ENCODE data around the gene MSL1. TPM values are rescaled to one million over a fixed set of nuclear protein-coding genes. Genes with fewer than 3 reads are reported as not detected.

Gene MSL1
- total RNA-seq, 3 donors from 2014 or later (not counting 1 experiment from before 2014, with no cell fraction given) = 99.0 to 124 (median 110) TPM

DNA sequence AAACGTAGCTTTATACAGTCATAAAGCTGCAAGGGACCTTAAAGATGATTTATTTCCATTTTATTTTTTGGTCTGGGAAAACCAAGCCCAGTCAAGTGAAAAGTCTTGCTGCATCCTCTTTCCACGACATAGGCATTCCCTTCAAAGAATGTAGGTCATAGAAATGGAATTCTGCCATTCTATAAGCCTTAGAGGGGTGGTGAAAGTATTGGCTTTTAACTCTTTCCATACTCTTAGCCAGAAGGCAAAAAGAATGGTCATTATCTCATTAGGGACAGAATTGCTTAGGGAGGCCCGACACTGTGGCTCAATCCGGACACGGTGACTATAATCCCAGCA, 7.9 kb upstream of the MSL1 start:
- Mint-ChIP-seq H3K4me1 (peaks cover 43 to 45% of the 10 kb centered on the region in 2 donors), H3K4me3 (peak overlapping the region; percentile 49), H3K36me3 (no peaks in the 10 kb centered on the region), H3K27me3 (ENCODE audit: low read depth in 2 of 2) (no peaks in the 10 kb centered on the region), H3K9me3 (no peaks in the 10 kb centered on the region), H3K27ac (peak overlapping the region; percentile 98 to 99)
- H3K9me3 ChIP-seq (ENCODE audit: control insufficient read depth, insufficient read depth, low read length) = no peaks in the 10 kb centered on the region
- TF ChIP-seq, protein P1, sequence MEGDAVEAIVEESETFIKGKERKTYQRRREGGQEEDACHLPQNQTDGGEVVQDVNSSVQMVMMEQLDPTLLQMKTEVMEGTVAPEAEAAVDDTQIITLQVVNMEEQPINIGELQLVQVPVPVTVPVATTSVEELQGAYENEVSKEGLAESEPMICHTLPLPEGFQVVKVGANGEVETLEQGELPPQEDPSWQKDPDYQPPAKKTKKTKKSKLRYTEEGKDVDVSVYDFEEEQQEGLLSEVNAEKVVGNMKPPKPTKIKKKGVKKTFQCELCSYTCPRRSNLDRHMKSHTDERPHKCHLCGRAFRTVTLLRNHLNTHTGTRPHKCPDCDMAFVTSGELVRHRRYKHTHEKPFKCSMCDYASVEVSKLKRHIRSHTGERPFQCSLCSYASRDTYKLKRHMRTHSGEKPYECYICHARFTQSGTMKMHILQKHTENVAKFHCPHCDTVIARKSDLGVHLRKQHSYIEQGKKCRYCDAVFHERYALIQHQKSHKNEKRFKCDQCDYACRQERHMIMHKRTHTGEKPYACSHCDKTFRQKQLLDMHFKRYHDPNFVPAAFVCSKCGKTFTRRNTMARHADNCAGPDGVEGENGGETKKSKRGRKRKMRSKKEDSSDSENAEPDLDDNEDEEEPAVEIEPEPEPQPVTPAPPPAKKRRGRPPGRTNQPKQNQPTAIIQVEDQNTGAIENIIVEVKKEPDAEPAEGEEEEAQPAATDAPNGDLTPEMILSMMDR (IDR thresholded peaks at IDR 0.05) = no peak
- no peaks in the 10 kb centered on the region for H3K27me3 ChIP-seq (ENCODE audit: control insufficient read depth, insufficient read depth, low read length)
- peak overlapping the region; percentile 48 for H3K27ac ChIP-seq (ENCODE audit: low read length)
- 74% methylated on average over 5 of the region's 5 CpGs for WGBS (ENCODE audit: insufficient coverage)
- intact Hi-C loops (cut with micrococcal nuclease) = loop anchor here (1.0 to 5.0 kb wide), 5 partner anchors 18 to 54 kb away; partner anchors contain the start of genes CASC3 and THRA
- ATAC-seq (no peak), DNase-seq (no peak)
- no peak overlapping the region for H3K4me3 ChIP-seq (ENCODE audit: low read length)
- H3K36me3 ChIP-seq (ENCODE audit: control insufficient read depth, insufficient read depth, low read length) = no peaks in the 10 kb centered on the region
- peaks cover 47% of the 10 kb centered on the region for H3K4me1 ChIP-seq (ENCODE audit: control insufficient read depth, insufficient read depth, low read length)

DNA sequence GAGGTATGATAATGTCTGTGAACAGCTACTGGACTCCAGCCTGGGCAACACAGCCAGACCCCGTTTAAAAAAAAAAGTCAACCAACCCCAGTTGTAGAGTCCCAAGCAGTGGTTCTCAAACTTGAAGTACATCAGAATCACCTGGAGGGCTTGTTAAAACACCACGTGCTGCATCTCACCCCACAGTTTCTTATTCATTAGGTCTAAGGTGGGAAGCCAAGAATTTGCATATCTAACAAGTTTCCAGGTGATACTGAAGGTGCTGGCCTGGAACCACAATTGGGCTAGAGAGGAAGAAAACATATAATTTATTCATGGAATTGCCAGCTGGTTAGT, 6.7 kb upstream of the MSL1 start:
- Histone ChIP-seq H3K27ac (ENCODE audit: low read length) (no peak overlapping the region), H3K4me1 (ENCODE audit: control insufficient read depth, insufficient read depth, low read length) (peaks cover 36% of the 10 kb centered on the region), H3K9me3 (ENCODE audit: control insufficient read depth, insufficient read depth, low read length) (no peaks in the 10 kb centered on the region), H3K36me3 (ENCODE audit: control insufficient read depth, insufficient read depth, low read length) (no peaks in the 10 kb centered on the region), H3K27me3 (ENCODE audit: control insufficient read depth, insufficient read depth, low read length) (no peaks in the 10 kb centered on the region), H3K4me3 (ENCODE audit: low read length) (no peak overlapping the region)
- Mint-ChIP-seq H3K36me3 (no peaks in the 10 kb centered on the region), H3K27me3 (ENCODE audit: low read depth in 2 of 2) (no peaks in the 10 kb centered on the region), H3K27ac (no peak overlapping the region), H3K4me3 (no peak overlapping the region), H3K4me1 (peaks cover 35 to 37% of the 10 kb centered on the region in 2 donors), H3K9me3 (no peaks in the 10 kb centered on the region)
- ATAC-seq = no peak
- intact Hi-C loops (cut with micrococcal nuclease) = no loop called here
- DNase-seq = no peak
- 83% methylated on average over 2 of the region's 2 CpGs for WGBS (ENCODE audit: insufficient coverage)
- TF ChIP-seq, protein P1 (IDR thresholded peaks at IDR 0.05) = no peak

DNA sequence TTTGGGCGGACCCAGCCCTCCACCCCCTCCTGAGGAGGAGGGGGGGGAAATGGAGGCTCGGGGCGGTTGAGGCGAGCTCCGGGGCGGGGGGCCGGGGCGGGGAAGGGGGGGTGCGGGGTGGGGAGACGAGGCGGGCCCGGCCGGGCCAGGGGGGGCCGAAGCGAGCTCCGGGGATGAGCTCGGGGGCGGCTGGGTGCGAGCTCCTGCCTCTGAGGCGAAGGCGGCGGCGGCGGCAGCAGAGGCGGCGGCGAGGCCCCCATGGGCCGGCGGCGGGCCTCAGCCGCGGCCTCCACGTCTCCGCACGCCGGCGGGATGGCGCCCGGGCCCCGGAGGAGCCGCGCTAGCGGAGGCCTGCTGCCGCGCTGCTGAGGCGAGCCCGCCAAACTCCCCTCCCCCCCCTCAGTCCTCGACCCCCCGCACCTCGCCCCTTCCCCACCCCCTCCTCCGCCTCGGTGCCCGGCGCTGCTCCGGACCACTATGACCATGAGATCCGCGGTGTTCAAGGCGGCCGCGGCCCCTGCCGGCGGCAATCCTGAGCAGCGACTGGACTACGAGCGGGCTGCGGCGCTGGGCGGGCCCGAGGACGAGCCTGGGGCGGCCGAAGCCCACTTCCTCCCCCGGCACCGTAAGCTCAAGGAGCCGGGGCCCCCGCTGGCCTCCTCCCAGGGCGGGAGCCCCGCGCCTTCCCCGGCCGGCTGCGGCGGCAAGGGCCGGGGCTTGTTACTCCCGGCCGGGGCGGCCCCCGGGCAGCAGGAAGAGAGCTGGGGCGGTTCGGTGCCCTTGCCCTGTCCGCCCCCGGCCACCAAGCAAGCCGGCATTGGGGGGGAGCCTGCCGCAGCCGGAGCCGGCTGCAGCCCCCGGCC, 596 bp downstream of the MSL1 start:
- peak overlapping the region; percentile 95 for H3K4me3 ChIP-seq (ENCODE audit: low read length)
- H3K36me3 Mint-ChIP-seq = no peaks in the 10 kb centered on the region
- ATAC-seq (peak; percentile 46 to 61 (median 58)), DNase-seq (peak; percentile 40 to 55)
- H3K36me3 ChIP-seq (ENCODE audit: control insufficient read depth, insufficient read depth, low read length) = peaks cover 13% of the 10 kb centered on the region
- no peaks in the 10 kb centered on the region for H3K27me3 ChIP-seq (ENCODE audit: control insufficient read depth, insufficient read depth, low read length)
- no peaks in the 10 kb centered on the region for H3K27me3 Mint-ChIP-seq (ENCODE audit: low read depth in 2 of 2)
- whole genome bisulfite sequencing (ENCODE audit: insufficient coverage) = under 1% methylated on average over 83 of the region's 97 CpGs
- no peaks in the 10 kb centered on the region for H3K9me3 Mint-ChIP-seq
- TF ChIP-seq, protein P1 (IDR thresholded peaks at IDR 0.05) = no peak
- no peaks in the 10 kb centered on the region for H3K9me3 ChIP-seq (ENCODE audit: control insufficient read depth, insufficient read depth, low read length)
- H3K27ac ChIP-seq (ENCODE audit: low read length) = peak overlapping the region; percentile 89
- peaks cover 23% of the 10 kb centered on the region for H3K4me1 ChIP-seq (ENCODE audit: control insufficient read depth, insufficient read depth, low read length)
- intact Hi-C loops (cut with micrococcal nuclease) = no loop called here
- H3K4me1 Mint-ChIP-seq = peaks cover 38 to 40% of the 10 kb centered on the region in 2 donors
- H3K27ac Mint-ChIP-seq = peak overlapping the region; percentile 83 to 85
- H3K4me3 Mint-ChIP-seq = peak overlapping the region; percentile 97
